GM19351 (cell line): ENCODE measurements around the gene PERCC1.

ENCODE experiments used
- ATAC-seq: cut with Tn5 transposase; IDR thresholded peaks from one replicate; pipeline ENCODE4 v1.9.1; 2021; ENCODE audit warnings: mild to moderate bottlenecking, moderate library complexity; ENCODE audit not compliant: unreplicated experiment

The PERCC1 gene

GRCh38 chr16:1430759-1431496, at the start of gene PERCC1:
PERCC1 (plus strand) TSS chr16:1431078; CDS start chr16:1432594, 1,516 bp downstream.
- ATAC-seq, result no peak

- no peak for ATAC-seq
These were observed 49.1 kb upstream of the PERCC1 start for GRCh38 chr16:1381612-1382406.

GRCh38 chr16:1383556-1383955, 47.3 kb upstream of the PERCC1 start:
- ATAC-seq, result no peak

GRCh38 chr16:1385232-1385631, 45.6 kb upstream of the PERCC1 start:
- no peak for ATAC-seq

GRCh38 chr16:1387331-1387730, 43.5 kb upstream of the PERCC1 start:
- ATAC-seq, result no peak

- ATAC-seq, result no peak
These were observed 41.1 kb upstream of the PERCC1 start for GRCh38 chr16:1389762-1390161.

GRCh38 chr16:1390239-1390779, 40.6 kb upstream of the PERCC1 start:
- ATAC-seq, result no peak

GRCh38 chr16:1392826-1393225, 38.1 kb upstream of the PERCC1 start:
- no peak for ATAC-seq

GRCh38 chr16:1393613-1394176, 37.2 kb upstream of the PERCC1 start:
- no peak for ATAC-seq

GRCh38 chr16:1394367-1394951, 36.4 kb upstream of the PERCC1 start:
- ATAC-seq, result no peak

- ATAC-seq, result no peak
These were observed 35.3 kb upstream of the PERCC1 start for GRCh38 chr16:1395444-1396031.

GRCh38 chr16:1397779-1398178, 33.1 kb upstream of the PERCC1 start:
- no peak for ATAC-seq

- no peak for ATAC-seq
These were observed 32.5 kb upstream of the PERCC1 start for GRCh38 chr16:1398351-1398750.

GRCh38 chr16:1398826-1399581, 31.9 kb upstream of the PERCC1 start:
- ATAC-seq, result no peak

GRCh38 chr16:1401061-1401757, 29.7 kb upstream of the PERCC1 start:
- ATAC-seq, result no peak

GRCh38 chr16:1401758-1402154, 29.1 kb upstream of the PERCC1 start:
- ATAC-seq, result no peak

GRCh38 chr16:1403036-1403435, 27.8 kb upstream of the PERCC1 start:
- no peak for ATAC-seq

GRCh38 chr16:1403733-1404132, 27.1 kb upstream of the PERCC1 start:
- ATAC-seq, result no peak

- no peak for ATAC-seq
These were observed 23.1 kb upstream of the PERCC1 start for GRCh38 chr16:1407753-1408152.
